Skin epidermis (tissue), 12 donors: ENCODE results near the gene STX10.
"Not testable (repeated sequence)": the region's sequence is repeated elsewhere in the genome, so short reads cannot be mapped to it uniquely, and the experiment has no call there.

Experiments
- H3K27ac ChIP-seq, 21 experiments: fragments of 200-600 bp; sonication (generic) in 11 of 21; one replicate each; pipeline ENCODE4 v1.5.0; 2020; ENCODE audit warnings: mild to moderate bottlenecking in 3 of 21, inconsistent platforms in 2 of 21, moderate library complexity in 2 of 21
- H3K4me3 ChIP-seq, 7 experiments: fragments of 200-600 bp; sonication (generic) in 2 of 7; one replicate each; pipeline ENCODE4 v1.5.0; 2020; ENCODE audit warnings: inconsistent platforms in 2 of 7, mild to moderate bottlenecking in 2 of 7, moderate library complexity in 1 of 7

Gene STX10, protein sequence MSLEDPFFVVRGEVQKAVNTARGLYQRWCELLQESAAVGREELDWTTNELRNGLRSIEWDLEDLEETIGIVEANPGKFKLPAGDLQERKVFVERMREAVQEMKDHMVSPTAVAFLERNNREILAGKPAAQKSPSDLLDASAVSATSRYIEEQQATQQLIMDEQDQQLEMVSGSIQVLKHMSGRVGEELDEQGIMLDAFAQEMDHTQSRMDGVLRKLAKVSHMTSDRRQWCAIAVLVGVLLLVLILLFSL

DNA sequence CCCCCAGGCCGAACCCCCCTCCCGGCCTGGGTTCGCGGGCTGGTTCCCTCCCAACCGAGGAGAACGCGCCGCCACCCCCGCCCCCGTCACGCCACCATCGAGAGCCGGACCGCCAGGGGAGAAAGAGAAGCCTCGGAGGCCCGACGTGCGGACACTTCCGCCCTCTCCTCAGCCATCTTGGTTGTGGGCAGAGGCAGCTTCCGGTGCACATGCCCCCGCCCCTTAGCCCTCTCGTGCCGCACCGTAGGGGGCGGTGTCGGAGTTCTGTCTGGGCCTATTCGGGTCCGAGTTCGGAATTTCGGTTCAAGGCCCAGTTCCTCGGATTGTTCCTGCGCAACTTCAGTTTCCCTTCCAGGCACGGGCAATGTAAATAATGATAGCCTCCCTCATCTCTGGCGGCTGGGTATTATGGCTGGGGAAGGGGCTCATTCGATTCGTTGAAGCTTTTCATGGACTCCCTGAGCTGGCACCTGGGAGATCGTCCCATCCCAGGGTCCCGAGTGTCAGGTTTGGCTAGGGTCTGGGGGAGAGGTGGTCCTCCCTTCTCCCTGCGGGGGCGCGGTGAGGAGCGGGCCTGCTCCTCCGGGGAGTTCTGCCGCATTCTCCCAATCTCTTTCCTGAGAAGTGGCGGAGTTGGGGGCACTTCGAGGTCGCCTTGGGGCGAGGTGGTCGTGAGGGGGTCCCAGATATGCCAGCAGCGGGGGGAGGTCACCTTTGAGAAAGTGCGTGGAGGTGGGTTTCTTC, at the start of gene STX10, which contains the start of gene IER2:
TSS of gene STX10 (minus strand) at position 189 of the 744 bp plus-strand sequence. CDS start 202 bp downstream, outside the sequence.
TSS of gene IER2 (plus strand) at position 225 of the 744 bp plus-strand sequence. CDS start 2,776 bp downstream, outside the sequence.
- H3K4me3 ChIP-seq: peak within 1 kb of the TSS; percentile 84 to 95 (median 93)
- H3K27ac ChIP-seq: peak within 1 kb of the TSS; percentile 95 to 100 (median 98)

GRCh38 chr19:13198634-13199033, 48.5 kb upstream of the STX10 start:
- Histone ChIP-seq H3K27ac (no peak overlapping the region), H3K4me3 (no peak overlapping the region)

GRCh38 chr19:13195678-13196077, 45.5 kb upstream of the STX10 start:
- no peak overlapping the region for H3K4me3 ChIP-seq
- no peak overlapping the region for H3K27ac ChIP-seq

GRCh38 chr19:13190781-13191540, 40.8 kb upstream of the STX10 start:
- Histone ChIP-seq H3K4me3 (no peak overlapping the region), H3K27ac (no peak overlapping the region)

GRCh38 chr19:13189600-13189999, 39.4 kb upstream of the STX10 start:
- no peak overlapping the region for H3K27ac ChIP-seq
- no peak overlapping the region for H3K4me3 ChIP-seq

GRCh38 chr19:13187419-13187818, 37.2 kb upstream of the STX10 start:
- no peak overlapping the region for H3K27ac ChIP-seq
- H3K4me3 ChIP-seq: no peak overlapping the region

DNA sequence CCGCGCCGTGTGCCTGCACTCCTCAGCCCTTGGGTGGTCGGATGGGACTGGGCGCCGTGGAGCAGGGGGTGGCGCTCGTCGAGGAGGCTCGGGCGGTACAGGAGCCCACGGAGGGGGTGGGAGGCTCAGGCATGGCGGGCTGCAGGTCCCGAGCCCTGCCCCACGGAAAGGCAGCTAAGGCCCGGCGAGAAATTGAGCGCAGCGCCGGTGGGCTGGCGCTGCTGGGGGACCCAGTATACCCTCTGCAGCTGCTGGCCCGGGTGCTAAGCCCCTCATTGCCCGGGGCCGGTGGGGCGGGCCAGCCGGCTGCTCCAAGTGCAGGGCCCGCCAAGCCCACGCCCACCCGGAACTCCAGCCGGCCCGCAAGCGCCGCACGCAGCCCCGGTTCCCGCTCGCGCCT, 36.5 kb upstream of the STX10 start:
- H3K4me3 ChIP-seq: peak overlapping the region in 1 of 7 experiments; percentile 12
- H3K27ac ChIP-seq: not testable (repeated sequence)

DNA sequence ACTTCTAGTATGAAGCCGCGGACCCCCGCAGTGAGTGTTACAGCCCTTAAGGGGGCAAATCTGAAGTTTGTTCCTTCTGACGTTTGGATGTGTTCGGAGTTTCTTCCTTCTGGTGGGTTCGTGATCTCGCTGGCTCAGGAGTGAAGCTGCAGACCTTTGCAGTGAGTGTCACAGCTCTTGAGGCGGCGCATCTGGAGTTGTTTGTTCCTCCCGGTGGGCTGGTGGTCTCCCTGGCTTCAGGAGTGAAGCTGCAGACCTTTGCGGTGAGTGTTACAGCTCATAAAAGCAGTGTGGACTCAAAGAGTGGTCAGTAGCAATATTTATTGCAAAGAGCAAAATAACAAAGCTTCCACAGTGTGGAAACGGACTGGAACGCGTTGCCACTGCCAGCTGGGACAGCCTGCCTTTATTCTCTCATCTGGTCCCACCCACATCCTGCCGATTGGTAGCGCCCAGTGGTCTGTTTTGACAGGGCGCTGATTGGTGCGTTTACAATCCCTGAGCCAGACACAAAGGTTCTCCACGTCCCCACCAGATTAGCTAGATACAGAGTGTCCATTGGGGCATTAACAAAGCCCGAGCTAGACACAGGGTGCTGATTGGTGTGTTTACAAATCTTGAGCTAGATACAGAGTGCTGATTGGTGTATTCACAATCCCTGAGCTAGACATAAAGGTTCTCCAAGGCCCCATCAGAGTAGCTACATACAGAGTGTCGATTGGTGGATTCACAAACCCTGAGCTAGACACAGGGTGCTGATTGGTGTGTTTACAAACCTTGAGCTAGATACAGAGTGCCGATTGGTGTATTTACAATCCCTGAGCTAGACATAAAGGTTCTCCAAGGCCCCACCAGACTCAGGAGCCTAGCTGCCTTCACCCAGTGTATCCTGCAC, 35.8 kb upstream of the STX10 start:
- not testable (repeated sequence) for H3K27ac ChIP-seq
- peak overlapping the region in 1 of 7 experiments; percentile 12 for H3K4me3 ChIP-seq

DNA sequence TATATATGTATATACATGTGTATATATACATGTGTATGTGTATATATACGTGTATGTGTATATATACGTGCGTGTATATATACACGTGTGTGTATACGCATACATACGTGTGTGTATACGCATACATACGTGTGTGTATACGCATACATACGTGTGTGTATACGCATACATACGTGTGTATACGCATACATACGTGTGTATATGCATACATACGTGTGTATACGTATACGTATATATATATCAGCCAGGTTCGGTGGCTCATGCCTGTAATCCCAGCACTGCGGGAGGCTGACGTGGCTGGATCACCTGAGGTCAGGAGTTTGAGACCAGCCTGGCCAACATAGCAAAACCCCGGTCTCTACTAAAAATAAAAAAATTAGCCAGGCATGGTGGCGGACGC, 34.8 kb upstream of the STX10 start:
- not testable (repeated sequence) for H3K27ac ChIP-seq

GRCh38 chr19:13181747-13182388, 31.7 kb upstream of the STX10 start:
- Histone ChIP-seq H3K27ac (peak overlapping the region in 13 of 21 experiments; percentile 0 to 81 (median 51)), H3K4me3 (no peak overlapping the region)

More for the DNA sequence above, 34.8 kb upstream of the STX10 start:
- H3K4me3 ChIP-seq: not testable (repeated sequence)

DNA sequence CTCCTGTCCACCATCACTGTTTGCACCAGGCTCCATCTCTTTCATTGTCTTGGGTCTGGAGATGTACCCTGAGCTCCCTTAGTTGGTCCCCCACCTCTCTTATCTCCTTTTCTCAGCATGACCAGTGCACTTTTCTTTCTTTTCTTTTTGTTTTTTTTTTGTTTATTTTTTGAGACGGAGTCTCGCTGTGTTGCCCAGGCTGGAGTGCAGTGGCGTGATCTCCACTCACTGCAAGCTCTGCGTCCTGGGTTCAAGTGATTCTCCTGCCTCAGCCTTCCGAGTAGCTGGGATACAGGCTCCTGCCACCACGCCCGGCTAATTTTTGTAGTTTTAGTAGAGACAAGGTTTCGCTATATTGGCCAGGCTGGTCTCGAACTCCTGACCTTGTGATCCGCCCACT, 28.1 kb upstream of the STX10 start:
- not testable (repeated sequence) for H3K4me3 ChIP-seq, H3K27ac ChIP-seq

DNA sequence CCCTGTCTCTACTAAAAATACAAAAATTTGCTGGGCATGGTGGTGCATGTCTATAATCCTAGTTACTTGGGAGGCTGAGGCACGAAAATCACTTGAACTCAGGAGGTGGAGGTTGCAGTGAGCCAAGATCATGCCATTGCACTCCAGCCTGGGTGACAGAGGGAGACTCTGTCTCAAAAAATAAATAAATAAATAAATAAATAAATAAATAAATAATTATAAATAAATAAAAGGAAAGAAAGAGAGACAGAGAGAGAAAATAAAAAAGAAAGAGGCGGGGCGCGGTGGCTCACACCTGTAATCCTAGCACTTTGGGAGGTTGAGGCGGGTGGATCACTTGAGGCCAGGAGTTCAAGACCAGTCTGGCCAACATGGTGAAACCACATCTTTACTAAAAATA, 27.4 kb upstream of the STX10 start:
- not testable (repeated sequence) for H3K27ac ChIP-seq, H3K4me3 ChIP-seq

GRCh38 chr19:13176345-13176744, 26.2 kb upstream of the STX10 start:
- no peak overlapping the region for H3K27ac ChIP-seq
- no peak overlapping the region for H3K4me3 ChIP-seq

- no peak overlapping the region for H3K4me3 ChIP-seq
- peak overlapping the region in 20 of 21 experiments; percentile 65 to 97 (median 86) for H3K27ac ChIP-seq
Measured at GRCh38 chr19:13173139-13173737, 23.1 kb upstream of the STX10 start.

DNA sequence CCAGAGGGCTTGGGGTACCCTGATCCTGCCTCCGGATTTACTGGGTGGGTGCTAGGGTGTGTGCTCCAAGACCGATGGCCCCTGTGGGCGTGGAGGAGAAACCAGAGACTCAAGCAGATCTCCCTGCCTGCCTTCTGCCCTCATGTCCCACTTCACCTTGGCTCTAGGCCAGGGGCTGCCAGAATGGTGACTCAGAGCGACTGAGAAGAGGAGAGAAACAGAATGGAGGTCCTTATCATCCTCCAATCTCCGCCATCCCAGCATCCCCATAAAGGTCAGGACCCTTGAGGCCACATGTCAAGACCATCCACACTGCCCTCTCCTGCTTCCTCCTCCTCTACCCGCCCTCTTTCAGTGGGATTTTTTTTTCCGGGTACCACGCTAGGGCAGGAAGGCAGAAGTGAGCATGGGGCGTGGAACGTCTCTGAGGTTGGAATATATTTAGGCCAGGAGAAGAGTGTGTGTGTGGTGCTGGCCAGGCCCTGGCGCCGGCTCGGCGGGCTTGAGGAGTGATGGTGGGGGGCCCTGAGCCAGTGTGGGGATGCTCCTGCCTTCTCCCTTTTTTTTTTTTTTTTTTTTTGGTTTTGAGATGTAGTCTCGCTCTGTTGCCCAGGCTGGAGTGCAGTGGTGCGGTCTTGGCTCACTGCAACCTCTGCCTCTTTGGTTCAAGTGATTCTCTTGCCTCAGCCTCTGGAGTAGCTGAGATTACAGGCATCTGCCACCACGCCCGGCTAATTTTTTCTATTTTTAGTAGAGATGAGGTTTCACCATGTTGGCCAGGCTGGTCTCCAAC, 22.4 kb upstream of the STX10 start:
- H3K27ac ChIP-seq: peak overlapping the region in 20 of 21 experiments; percentile 65 to 97 (median 86)
- peak overlapping the region in 1 of 7 experiments; percentile 4 for H3K4me3 ChIP-seq

DNA sequence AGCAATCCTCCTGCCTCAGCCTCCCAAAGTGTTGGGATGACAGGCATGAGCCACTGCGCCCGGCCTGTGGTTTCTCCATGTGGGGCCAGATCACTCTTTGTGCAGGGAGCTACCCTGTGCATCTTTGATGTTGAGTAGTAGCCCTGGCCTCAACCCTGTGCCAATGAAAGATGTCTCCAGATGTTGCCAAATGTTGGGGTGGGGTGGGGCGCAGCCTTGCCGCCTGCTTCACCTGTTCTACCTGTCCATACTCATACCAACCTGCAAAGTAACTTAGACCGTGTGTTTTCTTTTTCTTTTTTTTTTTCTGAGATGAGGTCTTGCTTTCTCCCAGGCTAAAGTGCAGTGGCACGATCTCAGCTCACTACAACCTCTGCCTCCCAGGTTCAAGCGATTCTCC, 21.0 kb upstream of the STX10 start:
- Histone ChIP-seq H3K27ac (peak overlapping the region in 20 of 21 experiments; percentile 49 to 97 (median 92)), H3K4me3 (no peak overlapping the region)

DNA sequence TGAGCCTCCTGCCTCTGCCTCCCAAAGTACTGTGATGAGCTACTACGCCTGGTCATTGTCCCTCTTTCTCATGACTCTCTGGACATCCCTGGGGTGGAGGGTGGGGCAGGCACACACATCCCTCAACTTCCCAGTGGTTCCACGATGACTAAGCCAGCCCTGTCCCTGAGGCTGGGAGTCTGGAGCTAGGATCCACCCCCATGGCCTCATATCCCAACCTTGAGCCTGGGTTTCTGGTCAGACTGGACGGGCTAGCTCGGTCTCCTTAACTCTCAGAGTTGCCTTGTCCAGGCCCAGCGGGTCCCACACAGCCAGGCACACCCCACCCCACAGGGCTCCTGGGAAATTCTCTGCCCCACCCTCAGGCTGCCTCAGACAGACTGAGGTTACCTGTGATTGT, 19.6 kb upstream of the STX10 start:
- Histone ChIP-seq H3K27ac (peak overlapping the region in 20 of 21 experiments; percentile 49 to 97 (median 93)), H3K4me3 (no peak overlapping the region)
